Osteoblast (primary cell): Measurements from ENCODE around the gene ADGRA1. TPM values are rescaled to one million over a fixed set of nuclear protein-coding genes. Genes with fewer than 3 reads are reported as not detected.

ENCODE experiments used
- DNase-seq: peaks from one replicate; pipeline ENCODE4 v3.0.0; 2011; ENCODE audit warnings: low spot score, mixed read lengths; ENCODE audit not compliant: insufficient read length; ENCODE audit errors: missing footprints
- H2AFZ ChIP-seq: 2 replicates; pipeline ENCODE4 v1.6.0; 2011; ENCODE audit warnings: mild to moderate bottlenecking, low read length
- H3K27ac ChIP-seq: 2 replicates; pipeline ENCODE4 v1.5.1; 2011; ENCODE audit warnings: mild to moderate bottlenecking, low read depth, low read length, moderate library complexity
- H3K27me3 ChIP-seq: 2 replicates; pipeline ENCODE4 v1.6.0; 2012; ENCODE audit warnings: mild to moderate bottlenecking, control low read depth, inconsistent platforms, low read length, moderate library complexity; ENCODE audit not compliant: insufficient read depth
- H3K36me3 ChIP-seq: 2 replicates; pipeline ENCODE4 v1.5.1; 2011; ENCODE audit warnings: mild to moderate bottlenecking, low read length, control low read depth, moderate library complexity; ENCODE audit not compliant: insufficient read depth
- H3K4me1 ChIP-seq: 2 replicates; pipeline ENCODE4 v1.5.1; 2011; ENCODE audit warnings: mild to moderate bottlenecking, low read length, control low read depth, moderate library complexity; ENCODE audit not compliant: insufficient read depth
- H3K4me2 ChIP-seq: 2 replicates; pipeline ENCODE4 v1.6.0; 2011; ENCODE audit warnings: mild to moderate bottlenecking, low read length; ENCODE audit not compliant: insufficient read depth
- H3K4me3 ChIP-seq: fragments of 200-600 bp; sonication (generic); 3 replicates; pipeline ENCODE4 v1.5.1; 2012; ENCODE audit warnings: mild to moderate bottlenecking, low read length, inconsistent platforms; ENCODE audit not compliant: insufficient read depth
- H3K79me2 ChIP-seq: 2 replicates; pipeline ENCODE4 v1.6.0; 2012; ENCODE audit warnings: mild to moderate bottlenecking, low read length, control low read depth, inconsistent platforms; ENCODE audit not compliant: insufficient read depth
- H3K9me3 ChIP-seq: 2 replicates; pipeline ENCODE4 v1.5.1; 2011; ENCODE audit warnings: low read depth, low read length, control low read depth
- H4K20me1 ChIP-seq: 2 replicates; pipeline ENCODE4 v1.6.0; 2012; ENCODE audit warnings: mild to moderate bottlenecking, low read length, control low read depth; ENCODE audit not compliant: insufficient read depth
- CTCF ChIP-seq: IDR thresholded peaks from 2 replicates; pipeline ENCODE4 v1.5.1; 2011; ENCODE audit warnings: mild to moderate bottlenecking, low read depth, low read length, moderate library complexity; ENCODE audit errors: extremely low read depth
- total RNA-seq: library from RNA; depleted of rRNA; stranded (reverse); fragments of >200 nt; gene quantifications from 2 replicates; pipeline ENCODE4 v1.2.3, GENCODE V29; 2012

ADGRA1 gene
- total RNA-seq, 1 donor = not detected

- Histone ChIP-seq H3K27me3 (peaks cover 6% of the 10 kb centered on the region), H3K79me2 (no peaks in the 10 kb centered on the region), H3K27ac (no peak overlapping the region), H3K4me3 (no peak overlapping the region), H3K4me2 (no peak overlapping the region), H4K20me1 (no peaks in the 10 kb centered on the region), H3K36me3 (no peaks in the 10 kb centered on the region), H3K4me1 (no peaks in the 10 kb centered on the region), H3K9me3 (no peaks in the 10 kb centered on the region), H2AFZ (no peak overlapping the region)
- no peak for TF ChIP-seq CTCF
- DNase-seq = peak; percentile 34
These were observed 54.9 kb downstream of the ADGRA1 start for GRCh38 chr10:133142523-133143199.

- no peak for TF ChIP-seq CTCF
- DNase-seq = peak; percentile 61
- no peaks in the 10 kb centered on the region for H3K4me1 ChIP-seq
- H3K4me2 ChIP-seq = no peak overlapping the region
- H3K9me3 ChIP-seq = no peaks in the 10 kb centered on the region
- H3K27ac ChIP-seq = no peak overlapping the region
- H2AFZ ChIP-seq = no peak overlapping the region
- H3K27me3 ChIP-seq = peaks cover 6% of the 10 kb centered on the region
- no peak overlapping the region for H3K4me3 ChIP-seq
- no peaks in the 10 kb centered on the region for H3K79me2 ChIP-seq
- no peaks in the 10 kb centered on the region for H4K20me1 ChIP-seq
- H3K36me3 ChIP-seq = no peaks in the 10 kb centered on the region
These were observed 55.4 kb downstream of the ADGRA1 start for GRCh38 chr10:133143200-133143533.

- H3K4me1 ChIP-seq = no peaks in the 10 kb centered on the region
- H3K79me2 ChIP-seq = no peaks in the 10 kb centered on the region
- H3K27me3 ChIP-seq = peaks cover 6% of the 10 kb centered on the region
- H3K4me2 ChIP-seq = no peak overlapping the region
- no peaks in the 10 kb centered on the region for H3K9me3 ChIP-seq
- no peak for DNase-seq
- no peak overlapping the region for H3K27ac ChIP-seq
- no peak overlapping the region for H2AFZ ChIP-seq
- no peaks in the 10 kb centered on the region for H4K20me1 ChIP-seq
- no peak overlapping the region for H3K4me3 ChIP-seq
- TF ChIP-seq CTCF = no peak
- H3K36me3 ChIP-seq = no peaks in the 10 kb centered on the region
These were observed 55.8 kb downstream of the ADGRA1 start for GRCh38 chr10:133143546-133143945.

- Histone ChIP-seq H3K4me3 (no peak overlapping the region), H3K9me3 (no peaks in the 10 kb centered on the region), H3K4me1 (no peaks in the 10 kb centered on the region), H3K4me2 (no peak overlapping the region), H4K20me1 (no peaks in the 10 kb centered on the region), H3K79me2 (no peaks in the 10 kb centered on the region), H3K27ac (no peak overlapping the region), H3K27me3 (peaks cover 6% of the 10 kb centered on the region), H2AFZ (no peak overlapping the region), H3K36me3 (no peaks in the 10 kb centered on the region)
- DNase-seq = no peak
- TF ChIP-seq CTCF = no peak
These were observed 57.0 kb downstream of the ADGRA1 start for GRCh38 chr10:133144771-133145170.
